AG08396 (cell line): ENCODE data around the gene TTLL12.

Experiments
- DNase-seq: peaks from one replicate; pipeline ENCODE4 v3.0.0; 2012; ENCODE audit warnings: low spot score, mixed read lengths

TTLL12 gene

GRCh38 chr22:43213962-43214361, 27.0 kb upstream of the TTLL12 start:
- DNase-seq, result no peak

GRCh38 chr22:43213051-43213450, 26.1 kb upstream of the TTLL12 start:
- DNase-seq, result no peak

GRCh38 chr22:43212434-43212952, 25.6 kb upstream of the TTLL12 start:
- DNase-seq, result no peak

- DNase-seq, result no peak
Measured at GRCh38 chr22:43211941-43212433, 25.1 kb upstream of the TTLL12 start.

- DNase-seq, result no peak
Measured at GRCh38 chr22:43210631-43211515, 23.9 kb upstream of the TTLL12 start.

- DNase-seq, result no peak
Measured at GRCh38 chr22:43209971-43210370, 23.0 kb upstream of the TTLL12 start.

GRCh38 chr22:43209523-43209890, 22.6 kb upstream of the TTLL12 start:
- DNase-seq, result no peak

- DNase-seq, result no peak
Measured at GRCh38 chr22:43208703-43209522, 22.0 kb upstream of the TTLL12 start.

GRCh38 chr22:43207849-43208702, 21.1 kb upstream of the TTLL12 start:
- no peak for DNase-seq

- DNase-seq, result no peak
Measured at GRCh38 chr22:43207386-43207785, 20.5 kb upstream of the TTLL12 start.

- no peak for DNase-seq
Measured at GRCh38 chr22:43206509-43207161, 19.7 kb upstream of the TTLL12 start.

GRCh38 chr22:43205748-43206508, 19.0 kb upstream of the TTLL12 start:
- DNase-seq, result no peak

GRCh38 chr22:43205261-43205691, 18.3 kb upstream of the TTLL12 start:
- no peak for DNase-seq

GRCh38 chr22:43203471-43203981, 16.6 kb upstream of the TTLL12 start:
- no peak for DNase-seq

GRCh38 chr22:43202756-43203410, 15.9 kb upstream of the TTLL12 start:
- DNase-seq, result no peak

- DNase-seq, result no peak
Measured at GRCh38 chr22:43202326-43202725, 15.4 kb upstream of the TTLL12 start.

- DNase-seq, result no peak
Measured at GRCh38 chr22:43201486-43202219, 14.7 kb upstream of the TTLL12 start.

GRCh38 chr22:43200555-43200954, 13.6 kb upstream of the TTLL12 start:
- no peak for DNase-seq

- DNase-seq, result no peak
Measured at GRCh38 chr22:43200031-43200430, 13.1 kb upstream of the TTLL12 start.
